T-helper 1 cell treated with Interleukin-12 subunit alpha and Interleukin-12 subunit beta and Interleukin-4 antibody, amounts not matched to agents 30 ng/mL and 1 ng/mL, for 36 hours (primary cell): ENCODE measurements around the gene VAT1. TPM values are rescaled to one million over a fixed set of nuclear protein-coding genes. Genes with fewer than 3 reads are reported as not detected.
"Not testable (repeated sequence)": the region's sequence is repeated elsewhere in the genome, so short reads cannot be mapped to it uniquely, and the experiment has no call there.

Source experiments
- intact Hi-C: fragments of 100-400 bp; cut with micrococcal nuclease; formaldehyde crosslinking; loops from one replicate; pipeline ENCODE4 v1.15.1; 2024
- total RNA-seq: library from RNA; stranded (reverse); gene quantifications from 2 replicates; pipeline ENCODE4 v1.2.3, GENCODE V29; 2022

VAT1 gene
- total RNA-seq, 1 donor from 2014 or later = 11.6 TPM

DNA sequence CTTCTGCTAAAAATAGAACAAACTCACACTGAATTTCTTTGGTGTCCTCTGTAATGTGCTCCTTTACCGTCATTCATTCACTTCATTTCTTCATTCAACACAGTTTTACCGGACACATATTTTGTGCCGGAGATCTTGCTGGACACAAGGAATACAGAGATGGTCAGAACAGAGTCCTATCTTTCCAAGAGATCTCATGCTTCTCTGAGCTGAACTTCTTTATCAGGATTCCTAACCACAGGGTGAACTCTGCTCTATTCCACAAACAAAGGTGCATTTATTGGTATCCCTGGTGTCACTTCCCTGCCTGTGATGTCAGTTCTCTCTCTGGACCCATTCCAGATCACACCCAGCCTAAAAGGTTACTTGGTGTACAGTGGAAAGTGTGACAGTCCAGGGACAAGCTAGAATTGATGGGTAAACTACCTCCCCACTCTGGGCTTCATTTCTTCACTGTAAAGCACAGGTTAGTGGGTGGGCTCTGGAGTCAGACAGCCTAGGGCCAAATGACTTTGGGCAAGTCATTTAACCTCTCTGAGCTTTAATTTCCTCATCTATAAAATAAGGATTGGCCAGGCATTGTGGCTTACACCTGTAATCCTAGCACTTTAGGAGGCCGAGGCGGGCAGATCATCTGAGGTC, 11.4 kb downstream of the VAT1 start:
- intact Hi-C loops = no loop called here

GRCh38 chr17:43006639-43007551, 15.3 kb downstream of the VAT1 start, which contains the start of gene IFI35:
IFI35 (plus strand) TSS chr17:43006784; CDS start chr17:43006948, 164 bp downstream.
- intact Hi-C loops = loop anchor here (1.0 to 2.0 kb wide), 7 partner anchors 9 to 353 kb away; partner anchors contain the start of genes AARSD1, BRCA1, PTGES3L and RPL27

DNA sequence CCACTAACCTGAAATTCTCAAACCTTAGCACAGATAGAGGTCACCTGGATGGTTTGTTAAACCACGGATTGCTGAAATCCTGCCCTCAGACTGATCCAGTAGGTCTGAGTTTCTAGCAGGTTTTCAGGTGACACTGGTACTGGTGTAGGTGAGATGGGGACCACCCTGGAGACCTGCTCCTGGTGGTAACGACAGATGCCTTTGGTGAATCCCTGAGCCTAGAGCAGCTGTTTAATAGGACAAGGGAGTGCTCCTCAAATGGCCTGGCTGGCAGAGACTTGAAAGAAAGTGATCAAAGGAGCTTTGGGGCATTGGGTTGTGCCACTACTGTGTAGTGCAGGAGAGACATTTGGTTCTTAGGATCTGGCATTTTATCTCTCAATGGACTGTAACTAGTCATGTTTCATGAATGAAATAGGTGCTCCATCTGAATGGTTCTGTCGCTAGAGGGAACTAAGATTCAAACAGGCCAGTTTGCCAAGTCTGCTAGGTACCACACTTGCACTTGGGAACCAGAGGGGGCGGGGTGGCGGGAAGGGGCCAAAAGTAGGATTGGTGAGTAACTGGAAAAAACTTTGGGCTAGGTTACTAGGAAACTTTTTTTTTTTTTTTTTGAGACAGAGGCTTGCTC, 18.5 kb downstream of the VAT1 start:
- intact Hi-C loops = no loop called here

- intact Hi-C loops = not testable (repeated sequence)
Measured at GRCh38 chr17:43000894-43001293, 21.3 kb downstream of the VAT1 start.

DNA sequence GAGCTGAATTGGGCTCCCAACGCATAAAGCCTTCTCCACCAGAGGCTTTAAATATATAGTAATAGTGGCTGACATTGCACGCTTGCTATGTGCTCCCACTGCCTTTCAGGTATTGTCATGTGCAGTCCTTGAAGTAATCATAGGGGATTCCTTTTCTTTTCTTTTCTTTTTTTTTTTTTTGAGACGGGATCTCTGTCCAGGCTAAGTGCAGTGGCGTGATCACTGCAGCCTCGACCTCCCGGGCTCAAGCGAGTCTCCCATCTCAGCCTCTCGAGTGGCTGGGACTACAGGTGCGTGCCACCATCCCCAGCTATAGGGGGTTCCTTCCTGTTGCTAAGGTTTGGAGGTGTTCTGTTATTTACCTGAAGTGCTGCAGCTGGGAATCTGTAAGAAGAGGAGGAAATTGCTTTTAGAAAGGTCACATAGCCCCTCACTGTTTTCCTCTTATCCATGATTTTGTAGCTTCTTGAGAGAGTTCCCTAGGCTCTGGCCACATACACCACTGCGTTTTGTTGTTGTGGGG, 23.1 kb downstream of the VAT1 start:
- intact Hi-C loops = loop anchor here (2.0 kb wide), 2 partner anchors 362 to 390 kb away; partner anchors contain the start of genes RETREG3 and TUBG1

- intact Hi-C loops = loop anchor here (1.0 to 2.0 kb wide), 15 partner anchors 8 to 485 kb away; partner anchors contain the start of genes AARSD1, BECN1, BRCA1 and DHX8
Measured at GRCh38 chr17:42997984-42998938, 23.9 kb downstream of the VAT1 start, which contains the start of gene RPL27. RPL27 (plus strand) TSS chr17:42998419; CDS start chr17:42998751, 332 bp downstream.

DNA sequence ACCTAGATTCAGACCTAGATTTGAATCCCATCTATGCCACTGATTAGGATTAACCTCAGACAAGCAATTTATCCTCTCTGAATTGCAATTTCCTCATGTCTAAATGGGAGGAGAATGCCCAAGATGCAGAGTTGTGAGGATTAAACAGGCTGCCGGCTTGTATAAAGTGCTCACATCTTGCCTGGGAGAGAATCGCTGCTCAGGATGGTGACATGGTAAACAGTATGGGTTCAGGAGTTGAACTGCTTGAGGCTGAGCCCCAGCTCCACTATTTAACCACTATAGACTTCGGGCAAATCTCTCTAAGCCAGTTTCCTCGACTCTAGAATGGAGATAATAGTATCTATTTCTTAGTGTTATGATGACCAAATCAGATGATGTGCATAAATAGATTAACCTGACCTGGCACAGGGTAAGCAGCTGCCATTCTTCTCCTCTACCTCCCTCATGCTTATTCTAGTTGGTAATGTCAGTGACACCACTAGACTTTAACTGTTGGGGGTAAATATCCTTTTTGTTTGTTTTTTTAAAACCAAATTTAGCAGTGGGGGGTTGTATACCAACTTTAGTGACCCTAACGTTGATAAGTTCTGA, 24.7 kb downstream of the VAT1 start:
- intact Hi-C loops = loop anchor here (1.0 kb wide), 1 partner anchor 320 kb away; no protein-coding TSS in a partner anchor

- intact Hi-C loops = not testable (repeated sequence)
Measured at GRCh38 chr17:42993913-42994312, 28.3 kb downstream of the VAT1 start.

DNA sequence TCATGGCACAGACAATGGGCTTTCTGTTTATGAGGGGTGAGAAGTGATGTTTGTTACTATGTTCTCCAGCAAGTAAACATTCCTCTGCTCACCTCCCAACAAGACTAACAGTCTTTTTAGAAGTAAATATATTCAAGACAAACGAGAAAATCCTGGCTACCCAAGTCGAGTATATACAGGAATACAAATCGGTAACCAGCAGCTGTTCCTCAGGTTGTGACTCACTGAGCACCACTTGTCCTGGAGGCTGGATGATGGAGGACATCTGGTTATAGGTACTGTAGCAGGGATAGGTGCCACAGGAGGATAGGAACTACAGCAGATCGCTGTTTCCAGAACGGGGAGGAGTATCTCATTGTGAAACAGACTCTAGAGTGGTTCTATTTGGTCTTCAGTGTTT, 29.3 kb downstream of the VAT1 start:
- intact Hi-C loops = no loop called here

GRCh38 chr17:42991471-42991870, 30.7 kb downstream of the VAT1 start:
- intact Hi-C loops = no loop called here

DNA sequence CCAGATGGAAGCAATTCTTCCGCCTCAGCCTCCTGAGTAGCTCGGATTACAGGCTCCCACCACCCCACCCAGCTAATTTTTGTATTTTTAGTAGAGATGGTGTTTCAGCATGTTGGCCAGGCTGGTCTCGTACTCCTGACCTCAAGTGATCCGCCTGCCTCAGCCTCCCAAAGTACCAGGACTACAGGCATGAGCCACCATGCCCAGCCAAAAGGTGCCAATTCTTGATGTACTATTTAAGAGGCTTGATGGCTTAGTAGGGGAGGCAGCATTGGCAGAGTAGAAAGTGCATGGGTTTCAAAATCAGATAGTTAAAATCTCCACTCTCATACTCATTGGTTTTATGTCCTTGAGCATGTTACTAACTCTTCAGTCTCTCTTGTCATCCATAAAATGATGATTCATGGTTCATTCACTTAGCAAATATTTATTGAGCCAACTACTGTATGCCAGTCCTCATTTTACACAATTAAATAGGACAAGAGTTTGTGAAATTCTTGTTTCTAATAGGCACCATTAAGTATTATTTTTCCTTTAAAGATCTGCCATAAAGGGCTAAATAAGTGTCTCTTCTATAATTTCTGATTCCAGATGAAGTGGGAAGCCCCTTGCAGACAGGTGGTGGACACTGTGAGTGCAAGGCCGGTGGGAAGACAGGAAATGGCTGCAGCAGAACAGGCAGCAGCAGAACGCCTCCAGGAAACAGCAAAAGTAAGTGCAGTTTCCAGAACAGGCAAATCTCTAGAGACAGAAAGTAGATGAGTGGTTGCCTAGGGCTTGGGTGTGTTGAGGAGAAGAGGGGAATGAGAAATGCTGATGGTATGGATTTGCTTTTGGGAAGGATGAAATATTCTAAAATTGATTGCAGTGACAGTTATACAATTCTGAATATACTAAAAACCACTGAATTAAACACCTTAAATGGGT, 32.2 kb downstream of the VAT1 start:
- intact Hi-C loops = no loop called here

GRCh38 chr17:42989141-42989540, 33.0 kb downstream of the VAT1 start:
- intact Hi-C loops = no loop called here

DNA sequence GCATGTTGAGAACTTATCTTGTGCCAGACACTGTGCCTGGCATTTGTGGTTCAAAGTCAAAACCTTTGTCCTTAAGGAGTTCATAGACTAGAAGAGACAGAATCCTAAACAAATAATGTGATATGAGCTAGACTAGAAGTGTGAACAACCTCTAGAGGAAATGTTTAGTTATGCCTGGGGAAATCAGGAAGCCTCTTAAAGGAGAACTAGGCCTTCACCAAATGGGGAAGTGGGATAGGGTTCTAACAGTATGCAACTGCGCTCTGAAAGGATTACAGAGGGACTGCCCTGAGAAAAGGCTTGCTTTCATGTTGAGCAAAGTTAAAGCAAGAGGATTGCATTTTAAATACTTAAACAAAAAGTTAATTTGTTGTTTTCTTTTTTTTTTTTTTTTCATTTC, 37.0 kb downstream of the VAT1 start:
- intact Hi-C loops = no loop called here

- intact Hi-C loops = loop anchor here (5.0 kb wide), 1 partner anchor 160 kb away; the partner anchor contains the start of gene BECN1
Measured at GRCh38 chr17:42982266-42982665, 39.9 kb downstream of the VAT1 start.

DNA sequence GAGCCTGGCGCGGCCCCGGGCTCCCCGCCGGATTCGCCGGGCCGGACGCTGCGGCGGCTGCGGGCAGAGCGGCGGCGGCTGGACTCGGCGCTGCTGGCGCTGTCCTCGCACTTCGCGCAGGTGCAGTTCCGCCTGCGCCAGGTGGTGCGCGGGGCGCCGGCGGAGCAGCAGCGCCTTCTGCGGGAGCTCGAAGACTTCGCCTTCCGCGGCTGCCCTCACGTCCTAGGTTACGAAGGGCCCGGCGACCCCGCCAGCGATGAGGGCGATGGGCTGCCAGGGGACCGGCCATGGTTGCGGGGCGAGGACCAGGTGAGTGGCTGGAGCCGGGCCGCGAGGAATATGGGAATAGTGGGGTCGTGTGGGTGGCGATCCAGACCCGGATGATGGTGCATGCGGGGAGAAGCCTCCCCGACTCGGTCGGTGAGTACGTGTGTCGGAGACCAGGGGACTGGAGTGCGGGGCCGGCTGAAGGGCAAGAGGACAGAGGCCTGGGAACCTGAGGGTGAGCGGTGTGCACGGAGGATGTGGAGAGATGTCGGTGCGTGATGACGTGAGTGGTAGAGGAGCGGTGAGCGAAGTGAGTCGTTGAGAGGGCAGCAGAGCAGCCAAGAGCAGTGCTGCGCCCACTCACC, 41.3 kb downstream of the VAT1 start:
- intact Hi-C loops = loop anchor here (1.0 to 5.0 kb wide), 6 partner anchors 17 to 190 kb away; partner anchors contain the start of genes AARSD1, BECN1, BRCA1 and IFI35

- intact Hi-C loops = loop anchor here (1.0 to 5.0 kb wide), 5 partner anchors 16 to 190 kb away; partner anchors contain the start of genes AARSD1, BECN1, BRCA1 and IFI35
Measured at GRCh38 chr17:42980274-42980765, 41.9 kb downstream of the VAT1 start, which contains the start of gene RUNDC1. RUNDC1 (plus strand) TSS chr17:42980565; CDS start chr17:42980577, 12 bp downstream.
